Activated naive CD8-positive, alpha-beta T cell treated with anti-CD3 and anti-CD28 coated beads, Interleukin-2, amount 50 U/mL, for 16 hours (primary cell): ENCODE results near the gene CFAP97D1.

Source experiments
- DNase-seq: peaks from one replicate; pipeline ENCODE4 v3.0.0-alpha.2; 2020; ENCODE audit warnings: low read depth, low spot score

The CFAP97D1 gene

DNA sequence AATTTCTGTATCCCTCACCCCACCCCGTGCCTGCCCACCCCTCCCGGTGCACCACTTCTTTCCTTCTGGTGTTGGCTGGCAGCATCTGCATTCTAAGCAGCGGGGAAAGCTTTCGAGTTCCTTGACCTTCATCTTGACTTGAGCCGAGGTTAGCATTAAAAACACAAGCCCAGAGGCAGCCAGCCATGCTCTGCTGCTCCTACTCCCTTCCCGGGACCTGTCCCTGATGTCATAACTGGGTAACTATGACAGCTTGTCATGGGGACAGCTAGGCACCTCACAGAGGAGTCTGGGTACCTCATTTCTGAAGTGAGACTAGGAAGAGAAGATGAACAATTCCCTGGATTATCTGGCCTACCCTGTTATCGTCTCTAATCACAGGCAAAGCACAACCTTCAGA lies at the start of gene CFAP97D1:
CFAP97D1 (plus strand) TSS at position 301 of the 400 bp plus-strand sequence; CDS start at position 329, 28 bp downstream.
- DNase-seq = no peak

DNA sequence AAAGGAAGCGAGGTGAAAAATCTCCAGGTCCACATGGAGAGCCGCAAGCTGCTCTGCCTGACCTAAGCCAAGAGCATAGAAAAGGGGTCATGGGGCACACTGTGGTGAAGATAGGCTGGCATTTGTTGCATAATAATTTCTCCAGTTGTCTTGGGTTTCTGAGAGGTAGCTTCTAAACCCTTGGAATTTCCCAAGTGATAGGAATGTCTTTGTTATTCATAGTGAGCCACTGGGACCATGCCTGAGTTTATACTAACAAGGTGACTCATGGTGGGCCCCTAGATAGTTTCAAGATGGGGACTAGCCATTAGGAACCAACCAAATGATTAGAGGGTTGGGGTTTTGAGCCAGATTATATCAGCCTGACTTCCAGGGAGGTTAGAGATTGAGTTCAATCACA lies 47.3 kb upstream of the CFAP97D1 start:
- no peak for DNase-seq

DNA sequence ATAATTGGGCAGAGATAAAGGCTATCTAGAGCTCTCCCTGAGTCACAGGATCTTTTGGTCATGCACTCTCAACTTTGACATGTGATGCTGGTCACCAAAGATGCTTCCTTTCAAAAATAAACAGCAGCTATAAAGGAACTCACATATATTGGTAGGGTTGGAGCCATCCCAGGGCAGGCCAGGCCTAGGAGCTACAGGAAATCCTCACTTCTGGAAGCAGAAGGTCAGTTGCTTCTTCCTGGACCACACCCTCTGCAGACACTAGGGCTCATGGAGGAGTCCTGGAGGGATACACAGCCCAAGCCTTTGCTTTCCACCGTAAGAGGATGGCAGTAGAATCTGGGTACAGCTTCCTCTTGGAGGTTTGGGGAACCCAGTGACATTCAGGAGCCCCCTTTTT lies 46.3 kb upstream of the CFAP97D1 start:
- DNase-seq = no peak

DNA sequence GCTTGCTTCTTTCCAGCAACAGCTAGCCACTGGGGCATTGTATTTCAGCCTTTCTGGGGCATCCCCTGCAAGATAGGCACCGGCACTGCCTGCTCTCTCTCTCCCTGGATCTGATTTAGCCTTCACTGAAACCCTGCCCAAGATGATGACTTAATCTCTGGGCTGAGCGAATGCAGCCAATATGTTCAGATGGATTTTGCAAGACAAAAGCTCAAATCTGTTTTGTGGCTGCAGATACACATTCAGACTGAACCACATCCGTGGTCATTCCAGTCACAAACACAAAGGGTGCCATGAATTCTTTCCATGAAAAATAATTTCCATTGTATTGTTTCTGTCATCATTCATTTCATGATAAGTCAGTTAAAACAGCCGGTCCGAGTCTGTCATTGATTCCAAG lies 45.9 kb upstream of the CFAP97D1 start:
- no peak for DNase-seq

DNA sequence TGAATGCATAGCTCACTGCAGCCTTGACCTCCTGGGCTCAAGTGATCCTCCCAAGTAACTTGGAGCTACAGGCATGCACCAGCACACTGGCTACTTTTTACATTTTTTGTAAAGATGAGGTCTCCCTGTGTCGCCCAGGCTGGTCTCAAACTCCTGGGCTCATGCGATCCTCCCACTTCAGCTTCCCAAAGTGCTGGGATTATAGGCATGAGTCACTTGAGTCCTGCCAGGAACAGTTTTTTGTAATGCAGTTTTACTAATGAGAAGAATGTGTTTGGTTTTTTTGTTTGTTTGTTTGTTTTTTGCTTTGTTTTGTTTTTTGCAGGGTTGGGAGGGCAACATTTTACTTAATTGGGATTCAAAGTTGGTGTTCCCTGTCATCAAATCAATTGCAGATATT lies 43.8 kb upstream of the CFAP97D1 start:
- no peak for DNase-seq

DNA sequence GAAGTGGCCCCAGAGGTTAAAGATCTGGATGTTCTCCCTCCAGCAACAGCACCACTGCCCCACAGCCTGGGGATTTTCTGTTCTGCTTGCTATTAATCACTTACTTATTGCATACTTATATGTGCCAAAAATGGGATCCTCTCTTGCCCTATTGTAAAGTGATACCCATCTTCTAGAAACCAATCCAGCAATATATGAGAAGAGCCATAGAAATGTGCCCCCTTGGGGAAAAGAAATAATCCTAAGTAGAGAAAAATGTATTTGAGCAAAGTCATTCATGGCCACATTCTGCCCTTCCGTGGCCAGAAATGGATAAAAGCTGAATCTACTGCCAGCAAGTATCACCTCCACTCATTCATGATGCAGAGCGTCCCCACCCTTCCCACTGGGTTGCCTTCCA lies 42.5 kb upstream of the CFAP97D1 start:
- DNase-seq = no peak

DNA sequence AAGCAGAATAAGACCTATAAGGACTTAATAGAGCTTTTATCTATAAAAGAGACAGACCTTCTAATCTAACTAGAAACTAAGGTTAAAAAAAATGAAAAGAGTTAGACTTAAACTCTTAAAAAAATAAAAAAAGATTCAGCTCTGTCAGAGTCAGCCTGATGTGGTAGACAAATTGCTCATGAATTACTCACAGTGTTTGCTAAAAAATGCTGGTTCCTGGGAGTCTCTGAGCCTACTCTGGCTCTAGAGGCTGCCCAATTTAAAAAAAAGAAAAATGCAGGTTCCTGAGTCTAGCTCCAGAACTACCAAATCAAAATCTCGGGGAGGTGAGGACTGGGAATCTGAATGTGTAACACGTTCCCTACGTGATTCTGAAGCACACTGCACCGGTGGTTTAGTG lies 39.7 kb upstream of the CFAP97D1 start:
- no peak for DNase-seq

DNA sequence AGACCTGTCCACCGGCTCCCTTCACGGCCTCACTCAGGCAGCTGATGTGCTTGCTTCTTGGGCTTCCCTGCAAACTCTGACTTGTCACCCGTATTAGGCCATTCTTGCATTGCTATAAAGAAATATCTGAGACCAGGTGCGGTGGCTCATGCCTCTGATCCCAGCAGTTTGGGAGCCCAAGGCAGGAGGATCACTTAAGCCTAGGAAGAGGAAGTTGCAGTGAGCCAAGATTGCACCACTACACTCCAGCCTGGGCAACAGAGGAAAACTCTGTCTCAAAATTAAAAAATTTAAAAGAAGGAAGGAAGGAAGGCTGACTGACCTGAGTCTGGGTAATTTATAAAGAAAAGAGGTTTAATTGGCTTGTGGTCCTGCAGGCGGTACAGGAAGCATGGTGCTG lies 38.6 kb upstream of the CFAP97D1 start:
- DNase-seq = no peak

DNA sequence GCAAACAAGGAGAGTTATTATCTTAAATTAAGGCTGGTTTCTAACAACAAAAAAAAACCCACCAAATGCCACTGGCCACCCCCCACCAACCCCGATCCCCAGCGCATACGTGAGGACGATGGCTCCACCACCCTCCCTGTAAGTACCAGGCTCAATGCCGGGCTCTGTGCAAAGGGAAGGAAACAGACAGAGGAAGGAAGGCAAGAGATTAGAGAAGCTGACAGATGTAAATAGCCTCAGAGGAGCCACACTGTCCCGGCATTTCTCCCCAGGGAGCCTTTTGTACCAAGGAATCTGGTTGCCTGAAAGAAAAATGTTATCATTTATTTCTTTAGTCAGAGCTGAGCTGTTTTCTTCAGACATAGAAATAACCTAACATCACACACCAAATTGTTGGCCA lies 34.7 kb upstream of the CFAP97D1 start:
- no peak for DNase-seq

DNA sequence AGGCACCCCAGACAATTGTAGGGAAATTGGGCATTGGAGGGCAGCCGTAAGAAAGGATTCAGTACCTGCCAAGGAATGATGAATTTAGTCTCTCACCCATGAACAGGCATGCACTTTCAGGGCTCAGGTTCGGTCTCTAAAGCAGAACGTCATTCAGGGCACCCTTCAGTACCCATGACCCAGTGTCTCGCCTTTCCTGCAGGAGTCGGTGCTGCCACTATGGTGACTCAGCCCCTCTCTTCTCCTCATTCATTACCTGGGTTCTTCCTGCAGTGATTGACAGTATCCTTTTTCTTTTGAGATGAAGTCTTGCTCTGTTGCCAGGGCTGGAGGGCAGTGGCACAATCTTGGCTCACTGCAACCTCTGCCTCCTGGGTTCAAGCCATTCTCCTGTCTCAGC lies 30.1 kb upstream of the CFAP97D1 start:
- DNase-seq = no peak

DNA sequence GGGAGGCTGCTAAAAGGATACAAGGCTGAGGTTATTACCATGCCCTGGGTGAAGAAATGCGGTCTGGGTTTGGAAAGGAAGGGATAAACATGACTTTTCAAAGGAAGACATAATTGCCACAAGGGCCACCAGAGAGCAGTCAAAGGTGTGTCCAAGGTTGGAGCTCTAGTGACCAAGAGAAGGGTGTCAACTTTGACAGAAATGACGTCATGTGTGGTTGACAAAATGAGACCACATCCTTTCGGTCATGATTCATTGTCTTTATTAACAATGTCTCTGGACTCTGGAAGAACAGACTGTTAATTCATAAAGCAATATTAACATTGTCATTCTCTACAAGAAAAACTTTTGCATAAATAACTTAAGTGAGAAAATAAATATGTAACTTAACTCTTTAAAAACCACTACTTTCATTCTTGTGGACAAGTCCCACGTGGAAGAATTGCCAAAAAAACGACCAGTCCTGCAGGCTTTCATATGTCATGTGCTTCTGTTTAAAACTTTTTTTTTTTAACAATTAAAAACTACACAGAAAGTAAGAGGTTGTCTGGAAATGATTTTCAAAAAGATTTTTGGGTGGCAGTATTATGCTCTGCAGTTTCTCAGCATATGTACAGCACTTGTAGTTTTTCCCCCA lies 26.6 kb upstream of the CFAP97D1 start:
- DNase-seq = no peak

DNA sequence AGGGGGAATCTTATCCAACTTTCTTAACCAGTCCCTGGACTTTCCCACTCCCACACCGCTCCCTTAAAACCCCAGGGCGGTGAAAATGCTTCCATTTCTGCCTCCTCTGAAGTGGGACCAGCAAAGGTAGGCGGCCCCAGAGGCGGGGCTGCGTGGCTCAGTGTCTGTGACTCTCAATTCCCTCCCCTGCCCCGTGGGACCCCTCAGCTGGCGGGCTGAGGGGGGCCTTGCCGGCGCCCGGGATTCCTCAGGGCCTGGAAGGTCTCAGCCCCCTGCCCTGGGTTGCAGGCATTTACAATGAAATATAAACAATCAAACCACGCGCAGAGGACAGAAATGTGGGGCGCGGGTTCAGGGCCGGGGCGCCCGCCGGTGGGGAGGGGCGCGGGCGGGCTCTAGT lies 25.3 kb upstream of the CFAP97D1 start:
- no peak for DNase-seq

DNA sequence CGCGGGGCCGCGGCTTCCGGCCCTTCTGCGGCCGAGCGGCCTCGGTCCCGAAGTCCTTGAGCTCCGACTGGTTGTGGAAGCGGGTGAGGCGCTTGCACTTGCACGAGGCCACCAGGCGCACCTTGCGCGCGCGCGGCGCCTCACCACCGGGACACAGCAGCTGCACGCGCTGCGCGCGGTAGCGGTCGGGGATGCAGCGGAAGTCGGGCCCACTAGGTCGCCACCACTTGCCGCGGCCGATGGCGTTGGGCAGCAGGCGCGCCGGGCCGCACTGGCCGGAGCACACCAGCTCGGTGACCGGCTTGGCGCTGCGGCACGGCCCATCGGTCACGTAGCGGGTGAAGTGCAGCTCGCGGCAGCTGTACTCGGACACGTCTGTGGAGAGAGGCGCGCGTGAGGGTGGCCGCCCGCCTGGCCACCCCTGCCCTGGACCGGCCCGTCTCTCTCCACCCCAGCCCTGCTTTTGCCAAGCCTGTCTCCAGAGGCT lies 24.8 kb upstream of the CFAP97D1 start:
- no peak for DNase-seq

DNA sequence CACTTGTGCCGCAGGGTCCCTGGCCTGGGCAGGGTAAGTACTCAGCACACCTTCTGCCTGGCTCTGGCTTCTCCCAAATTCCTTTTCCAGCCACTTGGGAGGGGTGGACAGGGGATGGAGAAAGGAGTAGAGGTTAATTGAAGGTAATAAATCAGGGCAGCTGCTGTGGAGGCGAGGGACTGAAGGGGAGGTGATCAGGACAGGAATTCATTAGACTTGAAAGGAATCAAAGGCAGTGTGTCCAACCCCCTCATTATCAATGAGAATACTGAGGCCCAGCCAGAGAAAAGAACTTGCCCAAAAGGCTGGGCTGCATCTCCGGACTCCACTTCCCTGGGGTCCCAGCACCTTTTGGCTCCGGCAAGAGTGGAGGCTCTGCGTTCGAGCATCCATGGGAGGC lies 24.0 kb upstream of the CFAP97D1 start:
- no peak for DNase-seq

DNA sequence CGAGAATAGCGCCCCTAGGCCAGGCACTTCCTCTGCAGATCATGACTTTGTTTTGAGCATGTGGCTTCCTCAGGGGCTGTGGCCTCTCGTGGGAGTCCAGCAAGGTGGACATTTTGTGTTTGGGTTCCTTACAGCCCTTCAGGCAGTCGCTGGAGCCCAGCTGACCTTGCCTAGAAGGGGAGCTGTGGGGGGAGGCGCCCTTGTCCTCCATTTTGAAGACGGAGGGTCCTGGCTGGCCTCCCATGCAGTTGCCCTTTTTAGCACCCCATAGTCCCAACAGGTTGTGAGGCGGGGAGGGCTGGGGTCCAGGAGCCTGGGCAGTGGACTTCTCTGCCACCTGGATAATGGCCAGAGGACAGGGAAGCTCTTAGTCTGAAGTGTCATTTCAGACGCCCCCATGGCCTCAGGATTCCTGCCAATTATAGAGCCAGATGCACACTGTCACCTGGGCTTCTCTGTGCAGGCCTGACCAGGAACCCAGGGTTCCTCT lies 23.0 kb upstream of the CFAP97D1 start:
- DNase-seq = no peak

DNA sequence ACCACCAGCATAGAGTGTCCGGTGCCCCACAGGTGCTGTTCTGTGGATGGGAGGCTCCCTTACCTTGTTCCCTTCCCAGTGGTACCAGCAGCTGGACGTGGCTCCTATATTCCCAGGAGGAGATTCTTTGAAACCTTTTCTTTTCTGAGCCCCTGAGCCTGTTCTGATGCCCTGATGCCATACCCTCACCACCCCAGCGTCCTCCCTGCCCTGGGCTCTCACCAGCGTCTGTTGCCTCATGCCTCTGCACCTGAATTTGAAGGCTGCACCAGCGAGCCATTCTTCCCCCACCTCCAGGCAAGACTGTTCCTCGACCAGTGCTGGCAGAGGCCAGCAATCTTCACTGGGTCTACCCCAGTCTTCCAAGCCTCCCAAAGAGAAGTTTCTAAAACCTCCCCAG lies 22.1 kb upstream of the CFAP97D1 start:
- DNase-seq = no peak

DNA sequence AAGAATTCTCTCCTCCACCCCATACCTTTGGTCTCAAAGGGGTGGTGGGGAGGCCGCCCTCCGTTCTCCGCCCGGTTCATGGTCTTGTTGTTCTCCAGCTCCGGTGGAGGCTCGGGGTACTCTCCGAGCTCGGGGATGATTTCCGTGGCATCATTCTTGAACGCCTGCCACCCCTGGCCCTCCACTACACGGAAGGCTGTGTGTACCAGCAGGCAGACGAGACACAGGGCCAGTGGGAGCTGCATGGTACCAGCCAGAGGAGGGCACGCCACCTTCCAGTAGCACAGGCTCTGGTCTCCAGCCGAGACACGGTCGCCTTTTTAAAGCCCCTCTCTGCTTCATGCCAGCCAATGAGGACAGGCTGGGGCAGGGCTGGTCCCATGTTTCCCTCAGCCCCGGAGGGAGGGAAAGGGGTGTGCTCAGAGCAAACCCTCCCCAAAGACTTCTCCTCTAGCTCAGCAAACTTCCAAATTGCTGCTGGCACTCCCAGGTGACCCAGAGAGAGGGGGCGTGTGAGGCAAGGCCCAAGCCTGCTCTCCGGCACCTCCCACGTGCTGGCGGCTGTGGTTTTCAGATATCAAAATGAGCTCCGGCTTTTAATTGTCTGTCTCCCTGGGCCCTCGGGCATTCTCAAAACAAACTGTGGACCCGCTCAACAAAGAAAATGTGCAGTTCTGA lies 21.6 kb upstream of the CFAP97D1 start, which contains the start of gene SOST:
SOST (minus strand) TSS at position 295 of the 678 bp plus-strand sequence; CDS start at position 245, 50 bp downstream.
- DNase-seq = no peak

DNA sequence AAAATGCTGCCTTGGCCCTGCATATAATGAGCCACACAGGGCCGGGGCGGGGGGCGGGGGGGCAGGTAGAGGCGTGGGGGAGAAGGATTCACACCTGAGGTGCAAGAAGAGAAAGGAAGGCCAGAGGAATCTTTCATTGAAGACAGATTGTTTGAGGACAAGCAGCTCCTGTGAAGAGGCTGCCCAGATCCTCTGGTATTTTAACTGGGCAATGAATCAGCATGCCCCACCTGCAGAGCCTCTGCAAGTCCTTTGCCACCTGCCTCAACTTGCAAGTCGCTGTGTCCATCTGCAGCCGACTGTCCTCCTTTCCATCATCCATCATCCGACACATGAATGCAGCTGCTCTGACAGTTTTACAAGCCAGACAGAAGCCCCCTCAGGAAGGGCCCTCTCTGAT lies 20.4 kb upstream of the CFAP97D1 start:
- DNase-seq = no peak

DNA sequence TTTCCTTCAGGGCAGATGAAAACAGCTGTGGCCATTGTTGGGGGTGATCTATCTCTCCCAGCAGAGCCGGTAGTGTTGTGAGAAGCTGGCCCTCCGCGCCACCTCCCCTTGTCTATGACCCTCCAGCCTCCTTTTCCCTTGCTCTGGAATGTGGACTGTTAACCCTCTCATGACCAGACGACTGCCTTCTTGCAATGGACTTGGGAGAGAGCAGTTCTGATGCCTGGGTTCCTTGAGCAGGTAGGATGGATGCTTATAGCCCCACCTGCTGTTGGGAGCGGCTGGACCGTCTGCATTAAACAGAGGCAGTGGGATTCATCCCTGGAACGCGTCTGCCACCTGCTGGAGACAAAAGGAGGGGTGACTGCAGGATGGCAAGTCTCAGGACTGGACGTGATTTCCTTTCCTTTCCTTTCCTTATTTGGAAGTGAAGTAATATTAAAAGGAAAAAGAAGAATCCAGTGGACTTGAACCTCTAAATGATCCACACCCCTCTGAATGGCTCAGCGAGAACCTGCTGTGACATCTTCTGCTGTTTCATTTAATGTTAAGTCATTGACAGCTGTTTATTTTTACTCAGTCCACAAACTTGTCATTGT lies 19.9 kb upstream of the CFAP97D1 start:
- peak; percentile 85 for DNase-seq

DNA sequence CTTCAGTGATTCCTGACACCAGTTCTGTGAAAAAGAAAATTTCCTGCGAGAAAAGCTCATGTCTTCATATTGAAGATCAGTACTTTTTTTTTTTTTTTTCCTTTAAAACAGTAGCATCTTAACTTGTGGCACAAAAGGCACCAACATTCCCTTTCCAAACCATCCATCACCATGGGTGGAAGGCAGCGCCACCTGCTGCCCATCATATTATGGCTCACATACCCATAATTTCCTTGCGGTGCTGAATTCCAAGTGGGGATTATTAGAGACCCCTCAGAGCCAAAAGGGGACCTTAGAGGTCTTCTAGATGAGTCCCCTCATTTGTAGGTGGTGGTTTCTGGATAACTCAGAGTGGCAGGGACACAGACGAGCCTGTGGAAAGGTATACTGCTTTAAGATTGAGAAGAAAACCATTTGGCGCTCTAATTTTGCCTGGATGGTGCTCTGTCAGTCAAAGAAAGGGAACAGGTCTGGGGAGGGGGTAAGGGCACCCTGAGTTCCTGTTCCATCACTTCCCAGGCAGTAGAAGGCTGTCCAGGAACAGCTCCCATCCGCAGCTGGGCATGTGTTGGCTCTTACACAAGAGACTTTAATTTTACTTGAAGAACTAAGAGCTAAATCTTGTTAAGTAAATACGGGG lies 13.7 kb upstream of the CFAP97D1 start:
- no peak for DNase-seq

DNA sequence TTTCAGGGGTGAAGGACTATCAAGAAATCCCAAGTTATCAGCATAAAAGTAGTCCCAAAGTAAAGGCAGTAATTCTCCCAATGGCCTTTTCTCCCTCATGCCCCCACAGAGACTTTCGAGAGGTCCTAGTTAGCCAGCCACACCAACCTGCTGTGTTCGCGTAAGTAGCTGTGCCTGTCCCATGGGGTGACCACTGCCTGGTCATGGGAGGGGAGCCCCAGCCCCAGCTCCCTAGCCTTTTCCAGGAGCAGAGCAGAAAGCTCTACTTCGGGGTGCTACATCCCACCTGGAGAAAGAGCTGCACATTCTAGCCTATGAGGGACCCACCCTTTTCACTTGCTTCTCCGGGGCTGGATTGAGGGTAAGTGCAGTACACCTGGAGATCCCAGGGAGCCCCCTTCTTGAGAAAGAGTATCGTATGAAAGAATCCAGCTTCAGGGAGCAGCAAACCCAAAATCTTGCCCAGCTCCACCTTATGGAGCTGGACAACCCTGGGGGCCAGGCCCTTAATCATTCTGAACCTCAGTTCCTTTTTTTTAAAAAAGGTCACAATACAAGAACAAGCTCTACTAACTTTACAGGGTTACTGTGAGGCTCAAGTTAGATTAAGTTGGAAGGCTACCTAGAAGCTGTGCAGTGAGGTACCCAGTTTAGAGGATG lies 13.1 kb upstream of the CFAP97D1 start:
- no peak for DNase-seq

DNA sequence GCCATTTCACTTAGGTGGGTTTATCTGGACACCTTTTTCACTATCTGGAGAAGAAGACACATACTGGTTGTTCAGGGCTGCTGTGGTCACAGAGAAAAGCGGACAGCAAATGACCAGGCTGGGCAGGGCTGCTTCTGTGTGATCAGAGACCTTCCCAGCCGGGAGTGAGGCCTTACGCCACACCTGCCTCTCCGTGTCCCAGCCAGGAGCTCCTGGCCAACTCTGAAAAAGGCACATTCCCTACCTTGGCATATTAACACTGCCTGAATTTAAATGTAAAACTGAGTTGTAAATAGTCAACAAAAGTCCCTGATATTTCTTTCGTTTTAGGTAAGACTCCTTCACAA lies 12.5 kb upstream of the CFAP97D1 start:
- no peak for DNase-seq
